Muscle of arm (tissue), 12 donors: Measurements from ENCODE around the gene ABCB11. TPM values are rescaled to one million over a fixed set of nuclear protein-coding genes. Genes with fewer than 3 reads are reported as not detected.

ENCODE experiments used
- DNase-seq: peaks from one replicate; pipeline ENCODE4 v3.0.0-alpha.2; 2013
- polyA plus RNA-seq, 12 donors: library from polyadenylated mRNA; unstranded; fragments of 120-200 nt; gene quantifications; one replicate each; pipeline ENCODE4 v1.2.1, GENCODE V29; 2013; ENCODE audit not compliant: insufficient read length in 12 of 12

ABCB11 gene
- polyA plus RNA-seq, 12 donors, result 0.04 to 0.44 (median 0.12) TPM; not detected in 6

DNA sequence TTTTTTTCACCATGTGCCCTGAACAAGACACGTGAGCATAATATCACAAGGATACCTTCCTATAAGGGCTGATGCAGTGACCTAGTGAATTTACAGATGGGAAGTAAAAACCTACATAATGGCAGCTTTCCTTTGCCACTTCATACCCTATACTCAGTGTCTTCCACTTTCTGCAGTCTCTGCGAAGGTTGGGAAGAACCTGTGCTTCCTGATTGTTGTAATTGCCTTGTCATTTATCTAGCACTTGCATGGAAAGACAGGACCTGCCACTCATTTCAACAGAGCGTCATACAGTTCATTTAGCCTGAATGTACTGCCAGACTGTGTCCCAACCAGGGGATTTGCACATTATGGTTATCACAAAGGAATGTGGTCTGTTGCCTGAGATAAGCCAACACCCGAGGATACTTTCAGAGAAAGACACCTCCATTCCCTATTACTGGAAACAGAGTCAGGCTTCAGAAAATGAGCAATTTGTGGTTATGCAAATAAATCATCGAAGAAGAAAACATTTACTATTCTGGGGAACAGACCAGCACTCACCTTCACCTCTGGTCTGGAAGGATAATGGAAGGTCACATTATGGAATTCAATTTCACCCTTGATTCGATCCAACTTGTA is 55.0 kb downstream of the ABCB11 start:
- no peak for DNase-seq

DNA sequence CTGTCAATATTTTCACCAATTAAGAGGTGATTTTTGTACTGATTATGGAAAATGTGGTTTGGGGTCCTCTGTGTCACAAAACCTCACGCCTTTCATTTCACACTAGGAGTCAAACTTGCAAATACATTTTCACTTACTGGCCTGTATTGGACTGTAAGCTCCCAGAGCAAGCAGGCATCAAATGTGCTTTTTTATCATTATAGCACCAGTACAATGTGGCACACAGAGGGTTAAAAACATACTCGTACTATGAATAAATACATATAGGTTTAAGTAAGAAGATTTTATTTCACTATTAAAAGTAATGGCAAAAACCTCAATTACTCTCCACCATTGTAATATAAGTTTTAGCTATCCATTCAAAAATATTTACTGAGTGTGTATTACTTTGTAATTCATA is 56.7 kb downstream of the ABCB11 start:
- DNase-seq, result no peak

DNA sequence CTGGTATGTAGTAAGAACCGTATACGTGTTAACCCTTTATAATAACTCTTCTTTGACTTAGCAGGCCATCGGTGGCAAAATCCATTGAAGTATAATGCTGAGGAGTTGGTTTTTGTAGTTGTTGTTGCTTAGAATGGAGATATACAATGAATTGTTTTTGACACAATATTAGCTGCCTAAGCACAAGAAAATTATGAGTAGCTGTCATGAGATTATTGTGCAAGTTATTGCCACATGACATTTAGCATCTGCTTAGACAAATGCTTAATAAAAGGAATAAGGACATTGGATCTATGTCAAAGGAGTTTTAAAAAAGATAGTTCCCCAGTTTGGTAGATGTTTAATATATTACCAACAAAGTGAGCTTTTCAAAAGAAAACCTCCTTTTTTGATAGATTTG is 59.9 kb downstream of the ABCB11 start:
- DNase-seq, result no peak

DNA sequence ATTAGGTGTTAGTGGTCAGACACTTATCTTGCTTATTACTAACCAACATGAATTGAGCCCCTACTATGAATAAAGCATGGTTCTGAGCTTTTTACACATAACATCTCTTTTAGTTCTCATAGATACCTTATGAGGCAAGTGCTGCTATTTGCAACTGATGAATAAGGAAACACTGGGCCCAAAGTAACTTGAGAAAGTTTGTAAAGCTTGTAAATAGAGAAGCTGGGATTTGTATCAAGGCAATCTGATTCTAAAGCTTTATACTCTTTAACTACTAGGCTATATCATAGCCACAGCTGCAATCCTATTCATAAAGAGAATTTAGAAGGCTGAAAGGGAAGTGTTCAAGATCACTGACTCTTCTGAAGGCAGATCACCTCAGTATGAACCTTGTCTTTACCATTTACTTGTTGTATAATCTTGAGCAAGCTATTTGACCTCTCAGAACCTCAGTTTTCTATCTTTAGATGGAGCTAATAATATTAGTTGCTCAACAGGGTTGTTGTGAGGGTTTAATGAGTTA is 60.4 kb downstream of the ABCB11 start:
- no peak for DNase-seq

DNA sequence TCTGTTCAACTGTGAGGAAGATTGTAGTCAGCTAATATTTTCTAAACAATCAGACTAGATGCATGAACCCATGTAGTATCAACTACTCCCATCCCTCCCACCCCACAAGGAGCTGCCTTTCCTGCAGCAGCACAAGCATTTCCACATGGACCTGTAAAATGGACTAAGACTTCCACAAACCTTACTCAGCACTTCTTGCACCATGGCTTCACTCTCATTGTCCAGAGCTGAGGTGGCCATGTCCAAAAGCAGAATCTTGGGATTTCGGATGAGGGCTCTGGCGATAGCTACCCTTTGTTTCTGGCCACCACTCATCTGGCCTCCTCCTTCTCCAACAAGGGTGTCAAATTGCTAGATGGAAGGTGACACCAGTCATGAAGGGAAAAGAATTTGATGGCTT is 61.3 kb downstream of the ABCB11 start:
- no peak for DNase-seq

DNA sequence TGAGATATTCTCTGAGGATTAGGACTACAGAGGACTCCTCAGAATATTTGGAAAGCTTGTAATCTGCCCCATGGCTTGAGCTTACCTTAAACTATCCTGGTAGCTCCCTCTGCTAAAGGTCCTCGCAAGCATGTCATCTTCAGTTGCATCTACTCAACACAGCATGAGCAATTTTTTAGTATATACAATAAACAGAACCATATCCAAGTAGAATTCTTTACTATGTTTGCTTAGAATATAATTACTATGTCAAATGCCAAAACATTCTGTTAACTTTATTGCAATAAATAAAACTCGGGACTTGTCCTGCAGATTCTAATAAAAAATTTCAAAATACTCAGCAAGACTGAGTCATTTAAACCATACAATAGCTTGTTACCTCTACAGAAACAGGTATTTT is 62.8 kb downstream of the ABCB11 start:
- DNase-seq, result no peak

DNA sequence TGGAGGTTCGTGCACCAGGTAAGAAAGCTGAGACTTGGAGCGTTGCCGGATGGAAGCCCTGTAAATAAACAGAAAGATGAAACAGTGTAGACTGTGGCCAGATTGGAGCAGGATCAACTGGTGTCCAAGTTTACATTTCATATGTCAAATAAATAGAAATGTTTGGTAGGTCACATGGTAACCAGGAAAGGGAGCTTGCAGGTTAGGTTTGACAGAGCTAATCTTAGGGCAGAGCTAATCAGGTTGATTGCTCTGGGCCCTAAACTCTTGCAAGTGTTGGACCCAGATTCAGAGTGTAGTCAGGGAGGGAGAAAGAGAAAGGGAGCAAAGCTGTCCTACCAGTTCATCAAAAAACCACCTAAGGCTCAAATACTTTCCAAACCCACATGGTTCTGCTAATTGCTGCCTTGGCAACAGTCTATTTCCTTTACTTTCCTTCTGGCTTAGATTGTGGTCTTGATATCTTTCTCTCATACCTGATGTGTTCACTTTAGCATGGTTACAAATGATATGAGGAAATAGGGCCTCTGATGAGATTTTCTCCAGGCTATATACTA is 66.8 kb downstream of the ABCB11 start:
- DNase-seq, result no peak

DNA sequence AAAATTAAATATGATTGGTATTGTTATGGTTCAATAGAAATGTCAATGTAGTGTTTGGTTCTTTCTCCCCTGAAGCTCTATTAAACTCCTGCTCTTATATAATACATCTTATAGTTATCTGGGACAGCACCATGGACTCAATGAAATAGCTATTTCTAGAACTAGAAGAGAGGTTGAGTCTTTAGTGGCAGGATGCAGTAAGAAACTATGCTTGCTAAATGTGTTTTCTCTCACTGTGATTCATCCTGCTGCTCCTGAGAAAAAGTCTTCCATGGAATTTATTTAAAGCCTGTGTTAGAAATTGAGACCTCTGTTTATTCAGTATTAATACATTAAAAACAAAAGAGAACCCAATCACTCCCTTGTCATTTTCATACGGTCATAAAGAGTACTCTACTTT is 68.5 kb downstream of the ABCB11 start:
- DNase-seq, result no peak

DNA sequence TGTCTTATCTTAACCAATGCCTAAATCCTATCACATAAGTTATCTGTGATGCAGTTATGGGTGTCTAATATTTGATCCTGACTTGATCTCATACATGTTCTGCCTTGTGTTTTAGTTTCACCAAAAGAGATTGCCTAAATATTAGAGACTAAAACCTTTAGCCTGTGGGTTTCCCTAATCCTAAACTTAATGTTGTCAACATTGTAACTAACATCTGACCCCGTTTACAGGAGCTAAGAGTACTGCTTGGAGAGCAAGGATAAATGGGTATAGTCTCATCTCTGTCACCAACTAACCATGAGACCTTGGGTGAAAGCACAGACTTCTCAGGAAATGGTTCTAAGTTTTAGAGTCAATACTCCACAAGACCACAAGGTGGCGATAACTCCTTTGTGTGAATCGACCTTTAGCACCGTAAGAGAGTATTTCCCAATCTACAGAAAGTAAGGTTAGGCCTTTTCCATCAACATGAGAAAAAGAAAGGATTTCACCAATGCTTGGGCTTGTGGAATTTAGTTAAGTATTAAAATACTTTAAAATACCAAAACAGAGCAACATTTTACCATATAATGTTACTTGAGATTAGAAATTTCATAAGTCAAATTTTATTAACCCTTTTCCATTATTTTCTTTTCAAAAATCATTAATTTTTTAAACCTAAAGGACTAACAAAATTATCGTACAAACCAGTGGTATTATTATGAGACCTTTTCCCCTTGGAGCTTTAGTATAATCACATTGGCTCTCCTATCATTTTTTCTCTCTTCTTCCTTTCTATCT is 69.5 kb downstream of the ABCB11 start:
- DNase-seq, result peak; percentile 45

DNA sequence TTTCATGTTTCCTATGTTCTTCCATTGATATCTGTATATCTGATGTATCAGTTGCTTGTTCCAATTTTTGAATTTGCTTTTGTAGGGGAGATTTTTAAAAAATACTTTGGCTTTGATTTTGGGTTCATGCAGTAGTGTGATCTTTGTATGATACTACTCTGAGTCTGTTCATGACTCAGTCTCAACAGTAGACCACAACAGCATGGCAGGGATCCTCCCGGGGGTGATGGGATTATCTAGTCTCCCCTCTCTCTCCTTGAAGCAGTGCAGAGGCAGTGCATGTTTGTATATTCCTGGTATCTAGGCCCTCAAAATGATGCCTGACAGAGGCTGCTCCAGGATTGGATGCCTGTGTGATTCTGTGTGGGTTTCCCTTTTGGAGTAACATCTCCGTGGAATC is 74.7 kb downstream of the ABCB11 start:
- no peak for DNase-seq

DNA sequence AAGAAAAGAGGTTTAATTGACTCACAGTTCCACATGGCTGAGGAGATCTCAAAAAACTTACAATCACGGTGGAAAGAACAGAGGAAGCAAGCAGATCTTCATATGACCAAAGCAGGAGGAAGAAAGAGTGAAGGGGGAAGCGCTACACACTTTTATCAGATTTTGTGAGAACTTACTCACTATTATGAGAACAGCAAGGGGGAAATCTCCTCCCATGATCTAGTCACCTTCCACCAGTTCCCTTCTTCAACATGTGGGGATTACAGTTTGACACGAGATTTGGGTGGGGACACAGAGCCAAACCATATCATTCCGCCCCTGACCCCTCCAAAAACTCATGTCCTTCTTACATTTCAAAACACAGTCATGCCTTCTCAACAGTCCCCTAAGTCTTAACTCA is 75.8 kb downstream of the ABCB11 start:
- DNase-seq, result no peak

DNA sequence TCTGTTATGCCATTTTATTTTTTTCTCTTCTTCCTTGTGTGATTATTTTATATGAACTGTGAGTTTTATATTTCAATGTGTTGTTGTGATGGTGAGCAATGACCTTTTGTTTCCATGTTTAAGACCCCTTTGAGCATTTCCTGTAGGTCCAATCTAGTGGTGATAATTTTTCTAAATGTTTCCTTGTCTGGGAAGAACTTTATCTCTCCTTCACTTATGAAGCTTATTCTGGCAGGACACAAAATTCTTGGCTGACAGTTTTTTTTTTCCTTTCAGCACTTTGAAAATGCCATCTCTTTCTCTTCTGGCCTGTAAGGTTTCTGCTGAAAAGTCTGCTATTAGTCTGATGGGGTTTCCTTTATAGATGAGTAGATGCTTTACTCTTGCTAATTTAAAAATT is 76.9 kb downstream of the ABCB11 start:
- DNase-seq, result no peak

DNA sequence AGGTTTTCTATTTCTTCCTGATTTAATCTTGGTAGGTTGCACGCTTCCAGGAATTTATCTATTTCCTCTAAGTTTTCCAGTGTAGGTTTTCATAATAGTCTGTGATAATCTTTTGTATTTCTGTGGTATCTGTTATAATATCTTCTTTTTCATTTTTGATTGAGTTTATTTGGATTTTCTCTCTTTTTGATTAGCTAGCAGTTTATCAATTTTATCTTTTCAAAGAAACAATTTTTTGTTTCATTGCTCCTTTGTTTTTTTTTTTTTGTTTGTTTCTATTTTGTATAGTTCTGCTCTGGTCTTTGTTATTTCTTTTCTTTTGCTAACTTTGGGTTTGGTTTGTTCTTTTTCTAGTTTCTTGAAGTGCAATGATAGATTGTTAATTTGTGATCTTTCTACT is 78.7 kb downstream of the ABCB11 start:
- no peak for DNase-seq

DNA sequence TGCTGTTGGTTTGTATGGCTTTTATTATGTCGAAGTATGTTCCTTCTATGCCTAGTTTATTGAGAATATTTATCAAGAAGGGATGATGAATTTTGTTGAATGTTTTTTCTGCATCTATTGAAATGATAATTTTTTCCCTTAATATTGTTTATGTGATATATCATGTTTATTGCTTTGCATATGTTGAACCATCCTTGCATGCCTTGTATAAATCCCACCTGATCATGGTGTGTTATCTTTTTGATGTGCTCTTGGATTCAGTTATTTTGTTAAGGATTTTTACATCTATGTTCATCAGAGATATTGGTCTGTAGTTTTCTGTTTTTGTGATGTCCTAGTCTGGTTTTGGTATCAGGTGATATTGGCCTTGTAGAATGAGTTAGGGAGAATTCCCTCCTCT is 79.3 kb downstream of the ABCB11 start:
- no peak for DNase-seq

DNA sequence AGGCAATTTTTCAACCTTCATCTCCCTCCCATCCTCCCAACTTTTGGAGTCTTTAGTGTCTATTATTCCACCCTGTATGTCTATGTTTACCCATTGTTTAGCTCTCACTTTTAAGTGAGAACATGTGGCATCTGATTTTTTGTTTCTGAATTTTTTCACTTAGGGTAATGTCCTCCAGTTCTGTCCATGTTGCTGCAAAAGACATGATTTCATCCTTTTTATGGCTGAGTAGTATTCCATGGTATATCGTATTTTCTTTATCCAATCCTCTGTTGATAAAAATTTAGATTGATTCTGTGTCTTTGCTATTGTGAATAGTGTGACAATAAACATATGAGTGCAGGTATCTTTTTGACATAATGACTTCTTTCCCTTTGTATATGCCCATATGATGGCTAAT is 81.8 kb downstream of the ABCB11 start:
- no peak for DNase-seq

DNA sequence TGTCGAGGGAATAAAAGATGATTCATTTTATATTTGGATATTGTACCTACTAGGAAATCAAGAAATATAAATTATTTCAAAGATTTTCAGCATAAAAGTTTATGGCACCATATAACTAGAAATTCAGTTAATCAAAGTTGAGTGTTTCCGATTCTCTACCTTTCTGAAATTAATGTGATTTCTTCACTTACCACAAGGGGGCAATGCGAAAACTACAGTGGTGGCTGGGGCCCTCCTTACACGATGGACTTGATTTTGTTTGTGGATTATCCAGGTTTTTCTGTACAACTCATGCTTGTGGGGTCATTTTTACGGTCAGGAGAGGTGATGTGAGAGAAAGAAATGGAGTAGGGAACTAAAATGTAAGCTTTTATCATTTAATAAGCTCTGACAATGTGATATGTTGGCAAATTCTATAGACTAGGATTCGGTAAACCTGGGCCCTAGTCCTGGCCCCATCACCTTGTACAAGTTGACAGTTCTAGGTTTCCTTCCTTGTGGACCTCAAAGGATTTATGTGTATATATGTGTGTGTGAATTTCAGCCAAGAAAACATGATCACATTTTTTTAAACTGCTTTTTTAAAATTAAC is 82.4 kb downstream of the ABCB11 start:
- no peak for DNase-seq

DNA sequence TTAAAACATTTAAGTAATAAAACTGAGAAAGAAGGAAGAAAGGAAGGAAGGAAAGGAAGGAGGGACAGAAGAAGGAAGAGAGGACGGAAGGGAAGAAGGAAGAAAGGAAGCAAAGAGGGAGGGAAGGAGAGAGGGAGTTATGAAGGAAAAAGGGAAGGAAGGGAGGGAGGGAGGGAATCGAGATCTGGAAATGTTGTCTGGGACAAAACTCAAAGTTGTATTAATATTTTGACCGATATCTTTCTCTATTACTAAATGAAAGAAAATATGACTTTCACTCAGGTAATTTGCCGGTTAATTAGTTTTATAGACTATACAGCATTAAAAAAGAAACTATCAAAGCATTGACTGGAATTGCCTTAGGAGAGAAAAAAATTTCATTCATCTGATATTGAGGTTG is 85.6 kb downstream of the ABCB11 start:
- no peak for DNase-seq

DNA sequence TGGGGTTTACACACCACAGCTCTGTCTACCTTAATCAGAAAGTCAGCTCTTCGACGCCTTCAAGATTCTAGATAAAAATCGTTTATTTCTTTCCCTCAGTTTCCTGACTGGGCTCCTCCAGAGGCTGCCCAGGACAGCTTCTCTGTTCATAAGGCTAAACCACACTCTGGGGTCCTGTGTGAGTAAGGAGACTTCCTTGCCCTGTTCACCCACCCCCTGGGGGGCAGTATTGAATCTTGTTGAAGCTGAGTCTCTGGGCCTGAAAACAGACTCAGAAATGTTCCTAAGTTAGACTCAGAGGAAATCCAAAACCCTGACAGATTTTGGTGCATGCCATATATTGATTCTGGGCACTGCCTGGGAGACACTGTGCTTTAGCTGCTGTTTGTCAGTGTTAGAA is 87.1 kb downstream of the ABCB11 start:
- no peak for DNase-seq

DNA sequence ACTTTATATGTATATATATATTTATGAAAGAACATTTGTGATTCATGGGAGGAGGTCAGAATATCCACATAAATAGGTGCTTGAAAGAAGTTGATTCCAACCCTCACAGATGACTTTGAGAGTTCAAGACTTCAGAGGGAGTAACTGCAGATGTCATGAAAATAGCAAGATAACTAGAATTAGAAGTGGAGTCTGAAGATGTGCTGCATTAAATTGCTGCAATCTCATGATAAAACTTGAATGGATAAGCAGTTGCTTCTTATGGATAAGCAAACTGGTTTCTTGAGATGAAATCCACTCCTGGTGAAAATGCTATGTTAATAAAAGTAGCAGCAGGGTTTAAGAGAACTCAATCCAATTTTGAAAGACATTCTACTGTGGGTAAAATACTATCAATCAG is 89.8 kb downstream of the ABCB11 start:
- no peak for DNase-seq

DNA sequence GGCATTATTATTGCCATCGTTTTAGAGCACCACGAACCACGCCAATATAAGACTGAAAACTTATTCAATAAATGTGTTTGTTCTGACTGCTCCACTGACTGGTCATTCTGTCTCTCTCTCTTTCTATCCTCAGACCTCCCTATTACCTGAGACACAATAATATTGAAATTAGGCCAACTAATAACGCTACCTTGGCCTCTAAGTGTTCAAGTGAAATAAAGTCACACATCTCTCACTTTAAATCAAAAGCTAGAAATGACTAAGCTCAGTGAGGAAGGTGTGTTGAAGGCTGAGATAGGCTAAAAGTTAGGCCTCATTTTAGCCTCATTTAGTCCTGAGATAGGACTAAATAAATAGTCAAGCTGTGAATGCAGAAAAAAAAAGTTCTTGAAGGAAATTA is 91.2 kb downstream of the ABCB11 start:
- DNase-seq, result no peak

DNA sequence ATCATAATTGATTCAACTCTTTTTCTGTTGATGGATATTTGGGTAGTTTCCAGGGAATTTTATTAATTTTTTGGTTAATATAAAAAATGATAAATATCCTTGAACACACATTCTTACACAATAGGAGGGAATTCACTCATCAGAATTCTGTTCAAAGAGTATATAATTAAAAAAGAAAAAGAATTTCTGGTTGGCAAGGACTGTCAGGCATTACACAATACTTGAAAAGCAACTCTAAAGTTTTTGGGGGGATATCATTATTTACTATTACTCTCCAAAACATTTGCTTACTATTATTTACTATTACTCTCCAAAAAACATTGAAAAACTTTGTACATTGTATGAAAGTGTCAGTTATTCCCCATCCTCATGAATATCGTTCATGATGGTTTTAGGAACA is 92.1 kb downstream of the ABCB11 start:
- no peak for DNase-seq

DNA sequence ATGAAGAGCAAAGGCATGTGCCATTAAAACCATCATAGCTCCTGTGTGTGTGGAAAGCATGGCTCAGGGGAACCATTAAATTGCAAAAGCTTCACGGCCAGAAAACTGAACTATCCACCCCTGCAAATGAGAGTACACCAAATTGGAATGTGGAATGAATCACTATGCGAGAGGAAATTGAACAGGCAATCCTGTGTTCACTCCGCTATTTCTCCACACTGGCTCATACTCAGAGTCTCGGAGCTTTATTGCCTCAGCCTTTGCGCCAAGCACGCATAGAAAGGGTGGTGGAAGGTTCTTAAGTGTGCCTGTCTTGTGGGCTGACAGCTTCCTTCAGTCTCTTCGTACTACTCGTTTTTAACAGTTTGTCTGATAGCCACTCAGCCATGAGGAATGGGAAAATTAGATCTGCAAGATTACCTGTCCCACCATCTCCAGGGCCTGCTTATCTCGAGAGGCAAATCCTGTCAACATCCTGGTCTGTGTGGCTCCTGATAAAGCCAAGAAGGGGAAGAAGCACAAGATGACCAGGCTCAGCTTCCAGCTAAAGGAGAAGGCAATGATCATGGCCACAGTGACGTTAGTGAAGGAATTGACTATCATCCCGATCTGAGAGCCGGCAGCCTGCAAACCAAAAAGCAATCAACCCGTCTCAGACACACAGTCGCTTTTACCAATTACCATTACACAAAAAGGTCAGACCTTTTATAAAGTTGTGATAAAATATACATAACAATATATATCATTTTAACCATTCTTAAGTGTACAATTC is 95.1 kb downstream of the ABCB11 start:
- no peak for DNase-seq
